Hepatocyte (in vitro differentiated cells): ENCODE data around the gene BNIP5.

ENCODE experiments used
- EZH2 ChIP-seq: fragments of 200-600 bp; sonication (generic); IDR thresholded peaks from 2 replicates; pipeline ENCODE4 v1.6.1; 2016; ENCODE audit warnings: antibody characterized with exemption, mild to moderate bottlenecking, borderline replicate concordance
- EZH2phosphoT487 ChIP-seq: fragments of 200-600 bp; sonication (generic); IDR thresholded peaks from one replicate; pipeline ENCODE4 v1.6.1; 2018; ENCODE audit warnings: antibody characterized with exemption, mild to moderate bottlenecking, low read depth, moderate library complexity; ENCODE audit not compliant: unreplicated experiment, severe bottlenecking
- TF ChIP-seq, protein P1 (sequence below): fragments of 200-600 bp; sonication (generic); IDR thresholded peaks from 2 replicates; pipeline ENCODE4 v1.5.1; 2016; ENCODE audit warnings: antibody characterized with exemption, mild to moderate bottlenecking; ENCODE audit not compliant: poor library complexity

GRCh38 chr6:36368921-36369865 lies 32.5 kb upstream of the BNIP5 start:
- TF ChIP-seq, protein P1, sequence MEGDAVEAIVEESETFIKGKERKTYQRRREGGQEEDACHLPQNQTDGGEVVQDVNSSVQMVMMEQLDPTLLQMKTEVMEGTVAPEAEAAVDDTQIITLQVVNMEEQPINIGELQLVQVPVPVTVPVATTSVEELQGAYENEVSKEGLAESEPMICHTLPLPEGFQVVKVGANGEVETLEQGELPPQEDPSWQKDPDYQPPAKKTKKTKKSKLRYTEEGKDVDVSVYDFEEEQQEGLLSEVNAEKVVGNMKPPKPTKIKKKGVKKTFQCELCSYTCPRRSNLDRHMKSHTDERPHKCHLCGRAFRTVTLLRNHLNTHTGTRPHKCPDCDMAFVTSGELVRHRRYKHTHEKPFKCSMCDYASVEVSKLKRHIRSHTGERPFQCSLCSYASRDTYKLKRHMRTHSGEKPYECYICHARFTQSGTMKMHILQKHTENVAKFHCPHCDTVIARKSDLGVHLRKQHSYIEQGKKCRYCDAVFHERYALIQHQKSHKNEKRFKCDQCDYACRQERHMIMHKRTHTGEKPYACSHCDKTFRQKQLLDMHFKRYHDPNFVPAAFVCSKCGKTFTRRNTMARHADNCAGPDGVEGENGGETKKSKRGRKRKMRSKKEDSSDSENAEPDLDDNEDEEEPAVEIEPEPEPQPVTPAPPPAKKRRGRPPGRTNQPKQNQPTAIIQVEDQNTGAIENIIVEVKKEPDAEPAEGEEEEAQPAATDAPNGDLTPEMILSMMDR, result no peak
- TF ChIP-seq EZH2, result no peak
- no peak for TF ChIP-seq EZH2phosphoT487
